ENCODE data around the gene PLOD1. TPM values are rescaled to one million over a fixed set of nuclear protein-coding genes. Genes with fewer than 3 reads are reported as not detected.
"Not testable (repeated sequence)": the region's sequence is repeated elsewhere in the genome, so short reads cannot be mapped to it uniquely, and the experiment has no call there.

The PLOD1 gene
- total RNA-seq, 1 experiment from 2014 or later: 94.8 TPM

- ChIA-PET POLR2A (ENCODE audit: low non-redundant PET) (no interaction called here), CTCF (no interaction called here)
- Histone ChIP-seq H3K27ac (ENCODE audit: low read depth, low read length, poor library complexity, severe bottlenecking) (no peak overlapping the region), H3K36me3 (ENCODE audit: insufficient read depth, low read length, poor library complexity, severe bottlenecking) (no peaks in the 10 kb centered on the region), H3K27me3 (replicated peaks; ENCODE audit: insufficient read depth, low read depth, low read length, poor library complexity) (no peaks in the 10 kb centered on the region), H3K9me3 (ENCODE audit: low read depth, low read length, poor library complexity, severe bottlenecking) (no peaks in the 10 kb centered on the region), H3K4me1 (ENCODE audit: insufficient read depth, low read length, poor library complexity, severe bottlenecking) (peaks cover 4% of the 10 kb centered on the region), H3K4me3 (ENCODE audit: low read depth, low read length, poor library complexity, severe bottlenecking) (no peak overlapping the region)
- no peak for DNase-seq (ENCODE audit: low spot score)
- no peak for TF ChIP-seq CTCF (conservative IDR thresholded peaks at IDR 0.05; ENCODE audit: low read depth, low read length)
- TF ChIP-seq EZH2 (IDR thresholded peaks at IDR 0.05; ENCODE audit: borderline replicate concordance, low read depth, low read length, poor library complexity, severe bottlenecking): no peak
- intact Hi-C loops (cut with micrococcal nuclease; ENCODE audit: unreplicated experiment): no loop called here
- BruUV-seq (replicated peaks): no TSS peak
These were observed 22.5 kb upstream of the PLOD1 start for GRCh38 chr1:11912000-11912399.

DNA sequence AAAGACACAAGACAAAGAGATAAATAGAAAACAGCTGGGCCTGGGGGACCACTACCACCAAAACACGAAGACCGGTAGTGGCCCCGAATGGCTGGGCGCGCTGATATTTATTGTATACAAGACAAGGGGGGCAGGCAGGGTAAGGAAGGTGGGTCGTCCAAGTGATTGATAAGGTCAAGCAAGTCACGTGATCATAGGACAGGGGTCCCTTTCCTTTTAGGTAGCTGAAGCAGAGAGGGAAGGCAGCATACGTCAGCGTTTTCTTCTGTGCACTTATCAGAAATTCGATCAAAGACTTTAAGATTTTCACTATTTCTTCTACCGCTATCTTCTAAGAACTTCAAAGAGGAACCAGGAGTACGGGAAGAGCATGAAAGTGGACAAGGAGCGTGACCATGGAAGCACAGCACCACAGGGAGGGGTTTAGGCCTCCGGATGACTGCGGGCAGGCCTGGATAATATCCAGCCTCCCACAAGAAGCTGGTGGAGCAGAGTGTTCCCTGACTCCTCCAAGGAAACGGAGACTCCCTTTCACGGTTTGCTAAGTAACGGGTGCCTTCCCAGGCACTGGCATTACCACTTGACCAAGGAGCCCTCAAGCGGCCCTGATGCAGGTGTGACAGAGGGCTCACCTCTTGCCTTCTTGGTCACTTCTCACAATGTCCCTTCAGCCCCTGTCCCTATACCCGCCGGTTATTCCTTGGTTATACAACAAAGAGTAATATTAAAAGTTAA, 21.9 kb upstream of the PLOD1 start:
- H3K4me3 ChIP-seq (ENCODE audit: low read depth, low read length, poor library complexity, severe bottlenecking); H3K27ac ChIP-seq (ENCODE audit: low read depth, low read length, poor library complexity, severe bottlenecking); CTCF ChIA-PET; H3K9me3 ChIP-seq (ENCODE audit: low read depth, low read length, poor library complexity, severe bottlenecking); H3K36me3 ChIP-seq (ENCODE audit: insufficient read depth, low read length, poor library complexity, severe bottlenecking); H3K4me1 ChIP-seq (ENCODE audit: insufficient read depth, low read length, poor library complexity, severe bottlenecking); BruUV-seq (replicated peaks); POLR2A ChIA-PET (ENCODE audit: low non-redundant PET); DNase-seq (ENCODE audit: low spot score); H3K27me3 ChIP-seq (replicated peaks; ENCODE audit: insufficient read depth, low read depth, low read length, poor library complexity); intact Hi-C loops (cut with micrococcal nuclease; ENCODE audit: unreplicated experiment): not testable (repeated sequence)

DNA sequence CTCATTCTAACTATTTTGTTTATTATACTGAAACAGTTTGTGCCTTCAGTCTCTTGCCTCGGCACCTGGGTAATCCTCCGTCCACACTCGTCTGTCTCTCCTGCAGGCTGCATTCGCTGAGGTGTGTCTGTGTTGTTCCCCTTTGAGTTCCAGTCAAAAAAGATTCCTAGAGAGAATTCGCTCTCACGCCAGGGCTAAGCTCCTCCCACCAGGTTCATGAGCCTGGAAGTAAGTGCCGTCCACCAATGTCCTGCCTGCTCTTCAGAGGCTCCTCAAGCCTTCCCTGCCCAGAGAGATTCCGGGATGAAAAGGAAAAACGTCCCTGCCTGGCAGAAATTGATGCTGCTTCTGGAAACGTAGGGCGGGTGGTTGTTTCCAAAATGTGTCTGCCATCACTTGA, 21.2 kb upstream of the PLOD1 start:
- ChIA-PET POLR2A (ENCODE audit: low non-redundant PET) (no interaction called here), CTCF (no interaction called here)
- no peak for DNase-seq (ENCODE audit: low spot score)

More for the DNA sequence above, 21.2 kb upstream of the PLOD1 start:
- H3K27ac ChIP-seq (ENCODE audit: low read depth, low read length, poor library complexity, severe bottlenecking): no peak overlapping the region
- no peaks in the 10 kb centered on the region for H3K9me3 ChIP-seq (ENCODE audit: low read depth, low read length, poor library complexity, severe bottlenecking)
- peaks cover 3% of the 10 kb centered on the region for H3K36me3 ChIP-seq (ENCODE audit: insufficient read depth, low read length, poor library complexity, severe bottlenecking)
- H3K27me3 ChIP-seq (replicated peaks; ENCODE audit: insufficient read depth, low read depth, low read length, poor library complexity): no peaks in the 10 kb centered on the region
- TF ChIP-seq EZH2 (IDR thresholded peaks at IDR 0.05; ENCODE audit: borderline replicate concordance, low read depth, low read length, poor library complexity, severe bottlenecking) (no peak), CTCF (conservative IDR thresholded peaks at IDR 0.05; ENCODE audit: low read depth, low read length) (no peak)
- intact Hi-C loops (cut with micrococcal nuclease; ENCODE audit: unreplicated experiment): no loop called here
- BruUV-seq (replicated peaks): no TSS peak
- peaks cover 4% of the 10 kb centered on the region for H3K4me1 ChIP-seq (ENCODE audit: insufficient read depth, low read length, poor library complexity, severe bottlenecking)
- H3K4me3 ChIP-seq (ENCODE audit: low read depth, low read length, poor library complexity, severe bottlenecking): no peak overlapping the region

Data from A673 (cell line).